Trophoblast cell (in vitro differentiated cells and primary cell): Measurements from ENCODE around the gene DDX39B.
A peak's percentile ranks its signal among the peaks of the same experiment; 100 is the strongest.
"Not testable (repeated sequence)": the region's sequence is repeated elsewhere in the genome, so short reads cannot be mapped to it uniquely, and the experiment has no call there.

Source experiments
- DNase-seq, 2 donors: peaks; one replicate each; pipeline ENCODE4 v3.0.0-alpha.2; 2016
- H2AFZ ChIP-seq: 2 replicates; pipeline ENCODE4 v1.6.1; 2013; ENCODE audit warnings: low read length, moderate library complexity, mild to moderate bottlenecking; ENCODE audit not compliant: insufficient read depth, poor library complexity
- H2AK5ac ChIP-seq: 2 replicates; pipeline ENCODE4 v1.6.1; 2013; ENCODE audit warnings: mild to moderate bottlenecking, low read length
- H2BK120ac ChIP-seq: 2 replicates; pipeline ENCODE4 v1.6.1; 2013; ENCODE audit warnings: low read length, mild to moderate bottlenecking, moderate library complexity; ENCODE audit not compliant: insufficient read depth, poor library complexity
- H2BK12ac ChIP-seq: 2 replicates; pipeline ENCODE4 v1.6.1; 2013; ENCODE audit warnings: mild to moderate bottlenecking, low read length, moderate library complexity
- H2BK5ac ChIP-seq: 2 replicates; pipeline ENCODE4 v1.6.1; 2013; ENCODE audit warnings: low read length, low read depth, moderate library complexity, mild to moderate bottlenecking; ENCODE audit not compliant: poor library complexity
- H3K14ac ChIP-seq: 2 replicates; pipeline ENCODE4 v1.6.1; 2013; ENCODE audit warnings: mild to moderate bottlenecking, low read length
- H3K18ac ChIP-seq: 2 replicates; pipeline ENCODE4 v1.6.1; 2013; ENCODE audit warnings: mild to moderate bottlenecking, low read length
- H3K23ac ChIP-seq: 2 replicates; pipeline ENCODE4 v1.6.1; 2013; ENCODE audit warnings: low read length
- H3K27ac ChIP-seq: 2 replicates; pipeline ENCODE4 v1.5.1; 2013; ENCODE audit warnings: low read depth, mild to moderate bottlenecking, inconsistent platforms, low read length, moderate library complexity
- H3K27me3 ChIP-seq: 2 replicates; pipeline ENCODE4 v1.6.1; 2013; ENCODE audit warnings: inconsistent platforms, mild to moderate bottlenecking, low read length, moderate library complexity; ENCODE audit not compliant: insufficient read depth
- H3K36me3 ChIP-seq, 2 experiments: 1 replicate in 1 of 2; 2 replicates in 1 of 2; pipeline ENCODE4 v1.6.1; 2013; ENCODE audit warnings: low read length in 2 of 2, mild to moderate bottlenecking in 2 of 2, moderate library complexity in 1 of 2; ENCODE audit not compliant: insufficient read depth in 2 of 2, control insufficient read depth in 1 of 2
- H3K4ac ChIP-seq: 2 replicates; pipeline ENCODE4 v1.6.1; 2013; ENCODE audit warnings: low read depth, mild to moderate bottlenecking, low read length, moderate library complexity
- H3K4me1 ChIP-seq, 2 experiments: 1 replicate in 1 of 2; 2 replicates in 1 of 2; pipeline ENCODE4 v1.6.1; 2013; ENCODE audit warnings: low read length in 2 of 2, mild to moderate bottlenecking in 2 of 2, moderate library complexity in 1 of 2; ENCODE audit not compliant: insufficient read depth in 2 of 2, control insufficient read depth in 1 of 2
- H3K4me2 ChIP-seq: 2 replicates; pipeline ENCODE4 v1.6.1; 2013; ENCODE audit warnings: inconsistent platforms, mild to moderate bottlenecking, low read length, moderate library complexity
- H3K4me3 ChIP-seq: 2 replicates; pipeline ENCODE4 v1.5.1; 2013; ENCODE audit warnings: mild to moderate bottlenecking, low read depth, low read length, inconsistent platforms
- H3K79me1 ChIP-seq: one replicate; pipeline ENCODE4 v1.6.1; 2013; ENCODE audit warnings: low read length
- H3K79me2 ChIP-seq: 2 replicates; pipeline ENCODE4 v1.6.1; 2013; ENCODE audit warnings: low read length, mild to moderate bottlenecking; ENCODE audit not compliant: control insufficient read depth, insufficient read depth, poor library complexity
- H3K9ac ChIP-seq: 2 replicates; pipeline ENCODE4 v1.6.1; 2013; ENCODE audit warnings: mild to moderate bottlenecking, low read length
- H3K9me3 ChIP-seq: 2 replicates; pipeline ENCODE4 v1.6.1; 2013; ENCODE audit warnings: low read depth, mild to moderate bottlenecking, control low read depth, inconsistent platforms, low read length; ENCODE audit not compliant: insufficient read depth
- H4K12ac ChIP-seq: 2 replicates; pipeline ENCODE4 v1.6.1; 2013; ENCODE audit warnings: low read depth, mild to moderate bottlenecking, low read length, moderate library complexity
- H4K8ac ChIP-seq: 2 replicates; pipeline ENCODE4 v1.6.1; 2013; ENCODE audit warnings: low read depth, mild to moderate bottlenecking, low read length, moderate library complexity
- H4K91ac ChIP-seq: one replicate; pipeline ENCODE4 v1.6.1; 2013; ENCODE audit warnings: low read depth, mild to moderate bottlenecking, low read length, moderate library complexity
- WGBS: extraction: QIAGEN DNeasy Blood & Tissue Kit; methylation state at CpG from one replicate; pipeline ENCODE4 v1.1.7; 2013; ENCODE audit warnings: missing lambda C conversion rate; ENCODE audit not compliant: insufficient read length, insufficient coverage; ENCODE audit errors: extremely low coverage; 5-methylcytosine and 5-hydroxymethylcytosine counted together

Gene DDX39B

DNA sequence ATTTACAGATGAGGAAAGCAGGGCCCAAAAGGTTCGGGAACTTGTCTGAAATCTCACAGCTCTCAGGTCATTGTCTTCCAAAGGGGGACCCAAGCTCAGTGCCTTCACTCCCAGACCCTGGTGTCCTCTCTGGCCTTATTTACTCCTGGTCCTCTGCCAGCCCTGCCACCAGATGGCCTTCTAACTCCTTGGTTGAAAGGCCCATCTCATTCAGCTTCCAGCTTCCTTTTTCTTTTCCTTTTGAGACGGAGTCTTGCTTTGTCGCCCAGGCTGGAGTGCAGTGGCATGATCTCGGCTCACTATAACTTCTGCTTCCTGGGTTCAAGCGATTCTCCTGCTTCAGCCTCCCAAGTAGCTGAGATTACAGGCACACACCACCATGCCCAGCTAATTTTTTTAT, 9.6 kb upstream of the DDX39B start:
- not testable (repeated sequence) for H3K4me3 ChIP-seq, H2BK5ac ChIP-seq, H3K79me2 ChIP-seq, H3K9me3 ChIP-seq, H3K79me1 ChIP-seq, H4K91ac ChIP-seq, H3K14ac ChIP-seq, H2BK12ac ChIP-seq, H2AK5ac ChIP-seq, H3K18ac ChIP-seq, H2AFZ ChIP-seq, H3K4ac ChIP-seq, H3K27me3 ChIP-seq, H4K12ac ChIP-seq, H3K4me2 ChIP-seq, H3K4me1 ChIP-seq, H3K9ac ChIP-seq, H2BK120ac ChIP-seq, H3K27ac ChIP-seq, H4K8ac ChIP-seq, H3K23ac ChIP-seq
- peaks cover 10 to 12% of the 10 kb centered on the region in 2 experiments for H3K36me3 ChIP-seq
- DNase-seq, result peak in 1 of 2 donors; percentile 43
- no CpG with 5 or more reads among the region's 5 CpGs for WGBS

DNA sequence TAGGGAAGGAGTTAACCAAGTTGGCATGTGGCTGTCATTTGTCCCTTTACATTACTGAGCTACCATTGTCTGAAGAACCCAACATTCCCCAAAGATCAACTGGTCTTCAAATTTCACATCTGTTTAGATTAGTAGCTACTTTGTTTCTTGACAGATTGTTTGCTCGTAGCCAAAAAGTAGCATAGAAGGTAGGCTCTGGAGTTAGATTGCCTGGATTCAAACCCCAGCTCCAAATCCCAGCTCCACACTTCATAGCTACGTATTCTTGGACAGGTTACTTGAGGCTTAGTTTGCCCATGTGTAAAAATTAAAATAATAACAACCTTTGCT, 6.7 kb upstream of the DDX39B start:
- Histone ChIP-seq H3K4me3 (no peak overlapping the region), H4K8ac (no peak overlapping the region), H3K4me2 (peak overlapping the region; percentile 8), H3K79me2 (no peaks in the 10 kb centered on the region), H3K36me3 (peaks cover 5 to 7% of the 10 kb centered on the region in 2 experiments), H2AFZ (no peak overlapping the region), H3K27ac (no peak overlapping the region), H2AK5ac (no peak overlapping the region), H2BK5ac (no peak overlapping the region), H4K12ac (no peak overlapping the region), H3K4me1 (peaks cover 4 to 5% of the 10 kb centered on the region in 2 experiments), H2BK120ac (no peak overlapping the region), H2BK12ac (no peak overlapping the region), H3K14ac (no peak overlapping the region), H3K9me3 (no peaks in the 10 kb centered on the region), H3K18ac (no peak overlapping the region), H3K4ac (no peak overlapping the region), H3K27me3 (no peaks in the 10 kb centered on the region), H3K9ac (no peak overlapping the region), H3K79me1 (peaks cover 2% of the 10 kb centered on the region), H4K91ac (no peak overlapping the region), H3K23ac (no peak overlapping the region)
- DNase-seq, result no peak
- no CpG with 5 or more reads among the region's 2 CpGs for WGBS

DNA sequence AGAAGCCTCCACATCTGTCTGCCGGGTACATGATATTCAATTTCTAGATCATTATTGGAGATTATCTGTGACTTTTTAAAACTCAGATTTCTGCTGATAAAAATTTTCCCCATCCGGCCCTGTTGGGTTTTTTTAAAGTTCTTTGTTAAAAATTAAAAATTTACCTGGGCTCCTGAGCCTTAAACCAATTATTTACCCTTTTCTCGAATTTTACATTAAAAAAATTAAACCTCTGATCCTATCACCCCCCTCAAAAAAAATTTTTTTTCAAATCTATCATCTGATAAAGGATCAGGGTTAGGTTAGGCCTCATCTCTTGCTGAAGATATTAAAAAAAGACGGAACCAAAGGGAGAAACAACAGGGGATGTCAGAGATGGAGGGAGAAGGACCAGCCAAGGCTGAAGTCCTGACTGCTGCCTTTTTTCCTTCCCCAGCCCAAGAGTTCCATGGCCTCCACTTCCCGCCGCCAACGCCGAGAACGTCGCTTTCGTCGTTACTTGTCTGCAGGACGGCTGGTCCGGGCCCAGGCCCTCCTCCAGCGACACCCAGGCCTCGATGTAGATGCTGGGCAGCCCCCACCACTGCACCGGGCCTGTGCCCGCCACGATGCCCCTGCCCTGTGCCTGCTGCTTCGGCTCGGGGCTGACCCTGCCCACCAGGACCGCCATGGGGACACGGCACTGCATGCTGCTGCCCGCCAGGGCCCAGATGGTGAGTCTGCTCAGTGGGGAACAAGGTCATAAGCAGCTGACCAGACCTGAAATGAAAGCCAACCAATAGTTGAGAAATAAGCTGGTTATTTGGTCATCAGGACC, 6.1 kb upstream of the DDX39B start:
- Histone ChIP-seq H2AFZ (peak overlapping the region; percentile 2), H2BK120ac (no peak overlapping the region), H3K9me3 (no peaks in the 10 kb centered on the region), H3K79me2 (no peaks in the 10 kb centered on the region), H4K8ac (peak overlapping the region; percentile 82), H3K4me3 (peak overlapping the region; percentile 38), H2BK12ac (peak overlapping the region; percentile 1), H4K12ac (peak overlapping the region; percentile 5), H4K91ac (peak overlapping the region; percentile 52), H3K9ac (no peak overlapping the region), H3K79me1 (peaks cover 2% of the 10 kb centered on the region), H2AK5ac (peak overlapping the region; percentile 48), H3K4ac (peak overlapping the region; percentile 37), H3K14ac (peak overlapping the region; percentile 23), H2BK5ac (no peak overlapping the region), H3K36me3 (peaks cover 4 to 7% of the 10 kb centered on the region in 2 experiments), H3K4me1 (peaks cover 4 to 5% of the 10 kb centered on the region in 2 experiments), H3K18ac (peak overlapping the region; percentile 0), H3K27ac (no peak overlapping the region), H3K4me2 (peak overlapping the region; percentile 75), H3K23ac (no peak overlapping the region), H3K27me3 (no peaks in the 10 kb centered on the region)
- no peak for DNase-seq
- WGBS, result 100% methylated on average over 1 of the region's 24 CpGs

DNA sequence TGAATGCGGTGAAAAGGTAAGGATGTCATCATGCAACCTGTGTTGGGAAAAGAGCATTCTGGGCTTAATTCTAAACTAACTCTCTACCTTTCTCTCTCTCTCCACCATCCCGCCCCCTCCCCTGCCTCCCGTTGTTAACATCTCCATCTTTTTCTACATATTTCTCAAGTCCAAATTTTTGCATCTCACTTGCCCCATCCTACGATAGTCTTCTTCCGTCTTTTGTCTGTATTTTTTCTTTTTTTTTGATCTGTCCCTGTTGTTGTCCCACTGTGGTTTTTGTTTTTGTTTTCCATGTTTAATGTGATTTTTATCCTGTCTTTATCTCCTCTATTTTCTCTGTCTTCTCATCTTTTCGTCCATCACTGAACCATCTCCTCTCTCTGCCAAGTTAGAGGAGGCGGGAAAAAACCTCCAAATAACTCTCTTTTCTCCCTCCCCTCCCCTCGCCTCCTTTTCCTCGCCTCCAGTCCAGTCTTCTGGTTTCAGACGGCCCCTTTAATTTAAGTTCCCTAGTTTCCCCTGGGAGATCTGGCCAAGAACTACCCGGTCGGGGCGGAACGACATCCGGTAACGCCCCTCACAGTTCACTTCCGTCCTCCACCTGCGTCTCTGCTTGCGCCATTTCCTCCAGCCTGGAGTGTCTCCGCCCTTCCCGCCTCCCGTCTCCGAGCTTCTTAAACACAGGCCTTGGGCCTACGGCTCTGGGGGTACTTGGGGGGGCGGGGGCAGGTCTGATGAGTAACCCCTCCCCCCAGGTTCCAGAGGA, 5.3 kb upstream of the DDX39B start, which contains the start of gene NFKBIL1:
Gene NFKBIL1 (plus strand): TSS at position 651 of the 769 bp plus-strand sequence. CDS start 87 bp downstream, at position 738.
- H3K14ac ChIP-seq, result peak within 1 kb of the TSS; percentile 23
- H3K36me3 ChIP-seq, result peaks cover 4 to 7% of the 10 kb centered on the region in 2 experiments
- peak within 1 kb of the TSS; percentile 5 for H4K12ac ChIP-seq
- H3K79me2 ChIP-seq, result no peaks in the 10 kb centered on the region
- no peak within 1 kb of the TSS for H3K23ac ChIP-seq
- H2AFZ ChIP-seq, result peak within 1 kb of the TSS; percentile 40
- H3K4ac ChIP-seq, result peak within 1 kb of the TSS; percentile 37
- H3K18ac ChIP-seq, result peak within 1 kb of the TSS; percentile 0
- H3K4me3 ChIP-seq, result peak within 1 kb of the TSS; percentile 38
- peak within 1 kb of the TSS; percentile 1 for H2BK12ac ChIP-seq
- H3K27ac ChIP-seq, result peak within 1 kb of the TSS; percentile 39
- H3K9ac ChIP-seq, result no peak within 1 kb of the TSS
- peak within 1 kb of the TSS; percentile 52 for H4K91ac ChIP-seq
- no peaks in the 10 kb centered on the region for H3K27me3 ChIP-seq
- no peak within 1 kb of the TSS for H2BK5ac ChIP-seq
- H3K4me1 ChIP-seq, result peaks cover 4 to 5% of the 10 kb centered on the region in 2 experiments
- peak; percentile 89 to 92 for DNase-seq
- peak within 1 kb of the TSS; percentile 82 for H4K8ac ChIP-seq
- no CpG with 5 or more reads among the region's 25 CpGs for WGBS
- peak within 1 kb of the TSS; percentile 48 for H2AK5ac ChIP-seq
- no peak within 1 kb of the TSS for H2BK120ac ChIP-seq
- peak within 1 kb of the TSS; percentile 75 for H3K4me2 ChIP-seq
- no peaks in the 10 kb centered on the region for H3K9me3 ChIP-seq
- H3K79me1 ChIP-seq, result peaks cover 4% of the 10 kb centered on the region
